Brain microvascular endothelial cell (primary cell): Measurements from ENCODE around the gene RIMBP2.

Source experiments
- DNase-seq: peaks from one replicate; pipeline ENCODE4 v3.0.0-alpha.2; 2020
- H3K27ac ChIP-seq: fragments of 250-450 bp; sonication (Bioruptor Pico); 2 replicates; pipeline ENCODE4 v1.5.1; 2020; ENCODE audit warnings: mild to moderate bottlenecking, moderate library complexity
- H3K27me3 ChIP-seq: fragments of 250-450 bp; sonication (Bioruptor Pico); replicated peaks from 2 replicates; pipeline ENCODE4 v1.5.1; 2020; ENCODE audit warnings: mild to moderate bottlenecking
- H3K36me3 ChIP-seq: fragments of 250-450 bp; sonication (Bioruptor Pico); replicated peaks from 2 replicates; pipeline ENCODE4 v1.5.1; 2020; ENCODE audit warnings: mild to moderate bottlenecking
- H3K4me3 ChIP-seq: 2 replicates; pipeline ENCODE4 v1.5.1; 2011; ENCODE audit warnings: low read depth, mild to moderate bottlenecking, control low read depth, low read length, moderate library complexity
- CTCF ChIP-seq: IDR thresholded peaks from 2 replicates; pipeline ENCODE4 v1.5.1; 2011; ENCODE audit warnings: low read depth, mild to moderate bottlenecking, moderate library complexity, low read length, control low read depth, inconsistent platforms; ENCODE audit errors: missing control alignments
- in situ Hi-C: cut with HindIII; loops from 2 replicates; pipeline ENCODE4 v1.10.0; 2017; ENCODE audit warnings: low sequenced_read_pairs, low pct_ligation_motif_present

The RIMBP2 gene

GRCh38 chr12:130603396-130603965 lies 112.6 kb downstream of the RIMBP2 start:
- H3K27ac ChIP-seq: no peak overlapping the region
- DNase-seq: no peak
- H3K4me3 ChIP-seq: no peak overlapping the region
- H3K27me3 ChIP-seq: no peaks in the 10 kb centered on the region
- in situ Hi-C loops: no loop called here
- H3K36me3 ChIP-seq: no peaks in the 10 kb centered on the region
- TF ChIP-seq CTCF: no peak

- DNase-seq: no peak
- no peak overlapping the region for H3K4me3 ChIP-seq
- TF ChIP-seq CTCF: no peak
- H3K36me3 ChIP-seq: no peaks in the 10 kb centered on the region
- no peak overlapping the region for H3K27ac ChIP-seq
- in situ Hi-C loops: no loop called here
- no peaks in the 10 kb centered on the region for H3K27me3 ChIP-seq
Observed at GRCh38 chr12:130602251-130602650, 113.8 kb downstream of the RIMBP2 start.

- Histone ChIP-seq H3K27ac (no peak overlapping the region), H3K27me3 (no peaks in the 10 kb centered on the region), H3K4me3 (no peak overlapping the region), H3K36me3 (no peaks in the 10 kb centered on the region)
- DNase-seq: no peak
- in situ Hi-C loops: no loop called here
- no peak for TF ChIP-seq CTCF
Observed at GRCh38 chr12:130601327-130601726, 114.8 kb downstream of the RIMBP2 start.

GRCh38 chr12:130596241-130596640 lies 119.9 kb downstream of the RIMBP2 start:
- no peak overlapping the region for H3K4me3 ChIP-seq
- no peak for TF ChIP-seq CTCF
- in situ Hi-C loops: no loop called here
- no peak overlapping the region for H3K27ac ChIP-seq
- H3K27me3 ChIP-seq: no peaks in the 10 kb centered on the region
- no peak for DNase-seq
- no peaks in the 10 kb centered on the region for H3K36me3 ChIP-seq

- H3K4me3 ChIP-seq: no peak overlapping the region
- no peak for TF ChIP-seq CTCF
- in situ Hi-C loops: no loop called here
Observed at GRCh38 chr12:130595566-130595965, 120.5 kb downstream of the RIMBP2 start.

GRCh38 chr12:130593056-130593455 lies 123.0 kb downstream of the RIMBP2 start:
- no peak for TF ChIP-seq CTCF
- no peak overlapping the region for H3K4me3 ChIP-seq
- DNase-seq: no peak
- in situ Hi-C loops: no loop called here
- H3K36me3 ChIP-seq: no peaks in the 10 kb centered on the region
- no peaks in the 10 kb centered on the region for H3K27me3 ChIP-seq
- H3K27ac ChIP-seq: no peak overlapping the region

More at GRCh38 chr12:130595566-130595965, 120.5 kb downstream of the RIMBP2 start:
- DNase-seq: no peak
- Histone ChIP-seq H3K27me3 (no peaks in the 10 kb centered on the region), H3K36me3 (no peaks in the 10 kb centered on the region), H3K27ac (no peak overlapping the region)
